CD4-positive, alpha-beta T cell (primary cell): ENCODE measurements around the gene GALNT14. TPM values are rescaled to one million over a fixed set of nuclear protein-coding genes. Genes with fewer than 3 reads are reported as not detected.

Experiments used
- ATAC-seq: fragments of 200-7000 bp; cut with Tn5 transposase; one replicate; pipeline ENCODE4 v1.10.0; 2022; ENCODE audit warnings: mild to moderate bottlenecking; ENCODE audit not compliant: poor library complexity
- CTCF ChIA-PET: fragments of 350-600 bp; sonication (Branson Sonifier 250); formaldehyde crosslinking; loops from one replicate; lab custom pipeline; 2021; ENCODE audit warnings: antibody characterized with exemption, inconsistent platforms; lab: Charles Lee
- POLR2A ChIA-PET: fragments of 350-600 bp; sonication (Branson Sonifier 250); formaldehyde crosslinking; loops from one replicate; lab custom pipeline; 2021; ENCODE audit warnings: antibody characterized with exemption, inconsistent platforms; lab: Charles Lee
- DNase-seq, 14 experiments: peaks; one replicate each; pipeline ENCODE4 v3.0.0-alpha.2; 2013 to 2020; ENCODE audit warnings: mixed read lengths in 2 of 14
- H3K27ac ChIP-seq, 2 donors: one replicate each; pipeline versions ENCODE4 v1.5.1 to v1.7.0; 2013; ENCODE audit warnings: low read length in 2 of 2, low read depth in 1 of 2, mild to moderate bottlenecking in 1 of 2
- H3K27me3 ChIP-seq, 2 experiments: 1 replicate in 1 of 2; 2 replicates in 1 of 2; pipeline versions ENCODE4 v1.6.1 to v1.7.0; 2013; ENCODE audit warnings: low read length in 2 of 2, control low read depth in 1 of 2, mild to moderate bottlenecking in 1 of 2, moderate library complexity in 1 of 2; ENCODE audit not compliant: insufficient read depth in 2 of 2, control insufficient read depth in 1 of 2
- H3K36me3 ChIP-seq: one replicate; pipeline ENCODE4 v1.6.1; 2013; ENCODE audit warnings: low read length, control low read depth; ENCODE audit not compliant: insufficient read depth
- H3K4me1 ChIP-seq: one replicate; pipeline ENCODE4 v1.6.1; 2013; ENCODE audit warnings: low read length, control low read depth; ENCODE audit not compliant: insufficient read depth
- H3K4me3 ChIP-seq: one replicate; pipeline ENCODE4 v1.5.1; 2013; ENCODE audit warnings: mild to moderate bottlenecking, low read length, moderate library complexity
- H3K9me3 ChIP-seq, 2 experiments: 1 replicate in 1 of 2; 2 replicates in 1 of 2; pipeline versions ENCODE4 v1.6.1 to v1.7.0; 2013; ENCODE audit warnings: low read length in 2 of 2, mild to moderate bottlenecking in 2 of 2, control low read depth in 1 of 2, moderate library complexity in 1 of 2; ENCODE audit not compliant: control insufficient read depth in 1 of 2, insufficient read depth in 1 of 2
- H3K27ac Mint-ChIP-seq: one replicate; pipeline ENCODE4 v1.8.0; 2020; ENCODE audit warnings: mixed read lengths
- H3K27me3 Mint-ChIP-seq: one replicate; pipeline ENCODE4 v1.8.0; 2021; ENCODE audit warnings: mixed read lengths
- H3K36me3 Mint-ChIP-seq: one replicate; pipeline ENCODE4 v1.8.0; 2021; ENCODE audit warnings: low read depth, mixed read lengths
- H3K4me1 Mint-ChIP-seq: one replicate; pipeline ENCODE4 v1.8.0; 2021; ENCODE audit warnings: low read depth, mixed read lengths
- H3K4me3 Mint-ChIP-seq: one replicate; pipeline ENCODE4 v1.8.0; 2020; ENCODE audit warnings: mild to moderate bottlenecking, mixed read lengths
- H3K9me3 Mint-ChIP-seq: one replicate; pipeline ENCODE4 v1.8.0; 2020; ENCODE audit warnings: mixed read lengths
- intact Hi-C, 2 experiments: fragments of 100-400 bp; cut with DNase I in 1 of 2; cut with micrococcal nuclease in 1 of 2; formaldehyde crosslinking; loops; one replicate each; pipeline versions ENCODE4 v1.15.1 to v1.9.0; 2023 to 2025; cut with DNase I, micrococcal nuclease
- total RNA-seq, 174 experiments: library from RNA in 2 of 174; stranded (reverse) in 2 of 174; gene quantifications; one replicate each; pipeline ENCODE4 v1.2.3 and lab custom pipeline; 2021 to 2026
- TF ChIP-seq, protein P1 (sequence below): fragments of 200-600 bp; IDR thresholded peaks from one replicate; pipeline ENCODE4 v1.8.0; 2022; ENCODE audit warnings: antibody characterized with exemption, mild to moderate bottlenecking

The GALNT14 gene
- total RNA-seq, 2 experiments from 2014 or later: not detected

GRCh38 chr2:31168291-31168690 lies 30.1 kb upstream of the GALNT14 start:
- POLR2A ChIA-PET: no interaction called here
- no peaks in the 10 kb centered on the region for H3K27me3 Mint-ChIP-seq

GRCh38 chr2:31166925-31167324 lies 28.7 kb upstream of the GALNT14 start:
- no peaks in the 10 kb centered on the region for H3K36me3 ChIP-seq
- H3K27ac Mint-ChIP-seq: no peak overlapping the region
- H3K9me3 Mint-ChIP-seq: no peaks in the 10 kb centered on the region
- H3K27me3 ChIP-seq: no peaks in the 10 kb centered on the region
- ChIA-PET CTCF (no interaction called here), POLR2A (no interaction called here)
- ATAC-seq: no peak
- peaks cover 4% of the 10 kb centered on the region for H3K4me1 Mint-ChIP-seq
- H3K36me3 Mint-ChIP-seq: no peaks in the 10 kb centered on the region
- H3K4me3 Mint-ChIP-seq: no peak overlapping the region
- intact Hi-C loops: no loop called here
- H3K9me3 ChIP-seq: no peaks in the 10 kb centered on the region
- DNase-seq: no peak
- no peaks in the 10 kb centered on the region for H3K4me1 ChIP-seq
- no peak overlapping the region for H3K4me3 ChIP-seq
- H3K27ac ChIP-seq: no peak overlapping the region
- TF ChIP-seq, protein P1, sequence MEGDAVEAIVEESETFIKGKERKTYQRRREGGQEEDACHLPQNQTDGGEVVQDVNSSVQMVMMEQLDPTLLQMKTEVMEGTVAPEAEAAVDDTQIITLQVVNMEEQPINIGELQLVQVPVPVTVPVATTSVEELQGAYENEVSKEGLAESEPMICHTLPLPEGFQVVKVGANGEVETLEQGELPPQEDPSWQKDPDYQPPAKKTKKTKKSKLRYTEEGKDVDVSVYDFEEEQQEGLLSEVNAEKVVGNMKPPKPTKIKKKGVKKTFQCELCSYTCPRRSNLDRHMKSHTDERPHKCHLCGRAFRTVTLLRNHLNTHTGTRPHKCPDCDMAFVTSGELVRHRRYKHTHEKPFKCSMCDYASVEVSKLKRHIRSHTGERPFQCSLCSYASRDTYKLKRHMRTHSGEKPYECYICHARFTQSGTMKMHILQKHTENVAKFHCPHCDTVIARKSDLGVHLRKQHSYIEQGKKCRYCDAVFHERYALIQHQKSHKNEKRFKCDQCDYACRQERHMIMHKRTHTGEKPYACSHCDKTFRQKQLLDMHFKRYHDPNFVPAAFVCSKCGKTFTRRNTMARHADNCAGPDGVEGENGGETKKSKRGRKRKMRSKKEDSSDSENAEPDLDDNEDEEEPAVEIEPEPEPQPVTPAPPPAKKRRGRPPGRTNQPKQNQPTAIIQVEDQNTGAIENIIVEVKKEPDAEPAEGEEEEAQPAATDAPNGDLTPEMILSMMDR: no peak
- no peaks in the 10 kb centered on the region for H3K27me3 Mint-ChIP-seq

More at GRCh38 chr2:31168291-31168690, 30.1 kb upstream of the GALNT14 start:
- H3K27ac Mint-ChIP-seq: no peak overlapping the region
- Histone ChIP-seq H3K9me3 (no peaks in the 10 kb centered on the region), H3K36me3 (no peaks in the 10 kb centered on the region), H3K27me3 (no peaks in the 10 kb centered on the region), H3K4me1 (no peaks in the 10 kb centered on the region), H3K27ac (no peak overlapping the region), H3K4me3 (no peak overlapping the region)
- no peaks in the 10 kb centered on the region for H3K9me3 Mint-ChIP-seq
- intact Hi-C loops: no loop called here
- no peak for ATAC-seq
- CTCF ChIA-PET: no interaction called here
- H3K36me3 Mint-ChIP-seq: no peaks in the 10 kb centered on the region
- no peak for DNase-seq
- H3K4me3 Mint-ChIP-seq: no peak overlapping the region
- H3K4me1 Mint-ChIP-seq: peaks cover 4% of the 10 kb centered on the region
- TF ChIP-seq, protein P1: no peak

GRCh38 chr2:31163011-31163539 lies 24.8 kb upstream of the GALNT14 start:
- intact Hi-C loops: no loop called here
- POLR2A ChIA-PET: no interaction called here
- no peaks in the 10 kb centered on the region for H3K27me3 Mint-ChIP-seq
- no peak overlapping the region for H3K27ac Mint-ChIP-seq
- DNase-seq: no peak
- CTCF ChIA-PET: no interaction called here
- Histone ChIP-seq H3K27me3 (peaks cover 0 to 6% of the 10 kb centered on the region in 2 experiments), H3K27ac (no peak overlapping the region), H3K4me1 (no peaks in the 10 kb centered on the region), H3K36me3 (no peaks in the 10 kb centered on the region), H3K4me3 (no peak overlapping the region), H3K9me3 (no peaks in the 10 kb centered on the region)
- ATAC-seq: no peak
- no peak overlapping the region for H3K4me3 Mint-ChIP-seq
- TF ChIP-seq, protein P1: no peak
- no peaks in the 10 kb centered on the region for H3K9me3 Mint-ChIP-seq
- H3K36me3 Mint-ChIP-seq: no peaks in the 10 kb centered on the region
- peaks cover 4% of the 10 kb centered on the region for H3K4me1 Mint-ChIP-seq
